Hepatocyte (in vitro differentiated cells): ENCODE measurements around the gene NUFIP1.

Experiments used
- EZH2 ChIP-seq: fragments of 200-600 bp; sonication (generic); IDR thresholded peaks from 2 replicates; pipeline ENCODE4 v1.6.1; 2016; ENCODE audit warnings: antibody characterized with exemption, mild to moderate bottlenecking, borderline replicate concordance
- EZH2phosphoT487 ChIP-seq: fragments of 200-600 bp; sonication (generic); IDR thresholded peaks from one replicate; pipeline ENCODE4 v1.6.1; 2018; ENCODE audit warnings: antibody characterized with exemption, mild to moderate bottlenecking, low read depth, moderate library complexity; ENCODE audit not compliant: unreplicated experiment, severe bottlenecking
- TF ChIP-seq, protein P1 (sequence below): fragments of 200-600 bp; sonication (generic); IDR thresholded peaks from 2 replicates; pipeline ENCODE4 v1.5.1; 2016; ENCODE audit warnings: antibody characterized with exemption, mild to moderate bottlenecking; ENCODE audit not compliant: poor library complexity

DNA sequence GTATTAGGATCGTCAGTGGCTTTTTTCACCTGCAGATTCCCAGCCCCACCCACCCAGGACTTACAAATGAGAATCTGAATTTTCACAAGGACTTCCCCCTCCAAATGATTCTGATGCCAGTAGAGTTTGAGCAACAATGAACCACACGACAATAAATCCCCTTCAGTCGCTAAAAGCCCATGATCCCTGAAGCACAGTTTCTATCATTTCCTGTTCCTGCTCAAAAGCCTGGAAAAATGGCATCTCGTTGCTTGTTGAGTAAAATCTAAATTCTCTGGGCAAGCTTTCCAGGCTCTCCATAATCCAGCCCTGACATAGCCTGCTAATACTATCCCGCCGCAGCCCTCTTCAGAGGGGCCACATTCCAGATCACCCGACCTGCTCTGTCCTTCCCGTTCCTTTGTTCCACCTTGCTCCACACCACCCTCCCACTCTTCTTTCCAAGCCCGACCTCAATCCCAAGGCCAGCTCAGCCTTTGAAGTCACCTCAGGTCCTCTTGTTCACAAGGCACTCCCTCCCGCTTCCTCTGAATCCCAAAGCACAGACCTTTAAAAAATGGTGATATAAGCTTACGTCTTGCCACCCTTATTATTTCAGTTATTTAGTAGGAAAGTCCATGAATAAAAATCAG lies 67.9 kb downstream of the NUFIP1 start:
- no peak for TF ChIP-seq EZH2
- TF ChIP-seq, protein P1, sequence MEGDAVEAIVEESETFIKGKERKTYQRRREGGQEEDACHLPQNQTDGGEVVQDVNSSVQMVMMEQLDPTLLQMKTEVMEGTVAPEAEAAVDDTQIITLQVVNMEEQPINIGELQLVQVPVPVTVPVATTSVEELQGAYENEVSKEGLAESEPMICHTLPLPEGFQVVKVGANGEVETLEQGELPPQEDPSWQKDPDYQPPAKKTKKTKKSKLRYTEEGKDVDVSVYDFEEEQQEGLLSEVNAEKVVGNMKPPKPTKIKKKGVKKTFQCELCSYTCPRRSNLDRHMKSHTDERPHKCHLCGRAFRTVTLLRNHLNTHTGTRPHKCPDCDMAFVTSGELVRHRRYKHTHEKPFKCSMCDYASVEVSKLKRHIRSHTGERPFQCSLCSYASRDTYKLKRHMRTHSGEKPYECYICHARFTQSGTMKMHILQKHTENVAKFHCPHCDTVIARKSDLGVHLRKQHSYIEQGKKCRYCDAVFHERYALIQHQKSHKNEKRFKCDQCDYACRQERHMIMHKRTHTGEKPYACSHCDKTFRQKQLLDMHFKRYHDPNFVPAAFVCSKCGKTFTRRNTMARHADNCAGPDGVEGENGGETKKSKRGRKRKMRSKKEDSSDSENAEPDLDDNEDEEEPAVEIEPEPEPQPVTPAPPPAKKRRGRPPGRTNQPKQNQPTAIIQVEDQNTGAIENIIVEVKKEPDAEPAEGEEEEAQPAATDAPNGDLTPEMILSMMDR, result no peak
- no peak for TF ChIP-seq EZH2phosphoT487
